ENCODE measurements around the gene GADD45B.

GRCh38 chr19:2468596-2468995, 7.3 kb upstream of the GADD45B start:
- TF ChIP-seq CTCF (IDR thresholded peaks at IDR 0.05) (no peak), POLR2A (IDR thresholded peaks at IDR 0.05) (no peak)

Data from breast epithelium (tissue), 3 donors.